T-helper 2 cell treated with Interferon-gamma antibody and Interleukin-4, amounts not matched to agents 5 μg/mL and 100 μg/mL, for 36 hours (primary cell): ENCODE measurements around the gene KRT6B.
"Not testable (repeated sequence)": the region's sequence is repeated elsewhere in the genome, so short reads cannot be mapped to it uniquely, and the experiment has no call there.

Experiments used
- DNase-seq: peaks from one replicate; pipeline ENCODE4 v3.0.0; 2021; ENCODE audit warnings: low spot score
- H3K27ac Mint-ChIP-seq: one replicate; pipeline ENCODE4 v1.8.0; 2021; ENCODE audit warnings: mild to moderate bottlenecking, mixed read lengths
- H3K27me3 Mint-ChIP-seq: one replicate; pipeline ENCODE4 v1.8.0; 2021; ENCODE audit warnings: low read depth, mixed read lengths
- H3K36me3 Mint-ChIP-seq: one replicate; pipeline ENCODE4 v1.8.0; 2021; ENCODE audit warnings: low read depth, mixed read lengths
- H3K4me1 Mint-ChIP-seq: one replicate; pipeline ENCODE4 v1.8.0; 2021; ENCODE audit warnings: low read depth, mixed read lengths
- H3K4me3 Mint-ChIP-seq: one replicate; pipeline ENCODE4 v1.8.0; 2022; ENCODE audit warnings: mild to moderate bottlenecking, moderate library complexity, mixed read lengths
- H3K9me3 Mint-ChIP-seq: one replicate; pipeline ENCODE4 v1.8.0; 2021; ENCODE audit warnings: mixed read lengths

Gene KRT6B

GRCh38 chr12:52418576-52419110 is 33.3 kb downstream of the KRT6B start:
- H3K27me3 Mint-ChIP-seq, result peaks cover 3% of the 10 kb centered on the region

GRCh38 chr12:52417740-52418139 is 34.2 kb downstream of the KRT6B start:
- Mint-ChIP-seq H3K27ac (no peak overlapping the region), H3K4me3 (no peak overlapping the region), H3K4me1 (no peaks in the 10 kb centered on the region)

More at GRCh38 chr12:52418576-52419110, 33.3 kb downstream of the KRT6B start:
- Mint-ChIP-seq H3K4me3 (no peak overlapping the region), H3K4me1 (no peaks in the 10 kb centered on the region), H3K36me3 (no peaks in the 10 kb centered on the region), H3K9me3 (no peaks in the 10 kb centered on the region), H3K27ac (no peak overlapping the region)
- DNase-seq, result no peak

GRCh38 chr12:52416795-52417194 is 35.2 kb downstream of the KRT6B start:
- DNase-seq, result no peak
- no peaks in the 10 kb centered on the region for H3K4me1 Mint-ChIP-seq
- H3K27me3 Mint-ChIP-seq, result peaks cover 3% of the 10 kb centered on the region
- H3K9me3 Mint-ChIP-seq, result no peaks in the 10 kb centered on the region
- no peak overlapping the region for H3K27ac Mint-ChIP-seq
- H3K4me3 Mint-ChIP-seq, result no peak overlapping the region
- no peaks in the 10 kb centered on the region for H3K36me3 Mint-ChIP-seq

More at GRCh38 chr12:52417740-52418139, 34.2 kb downstream of the KRT6B start:
- no peak for DNase-seq
- Mint-ChIP-seq H3K36me3 (no peaks in the 10 kb centered on the region), H3K27me3 (peaks cover 3% of the 10 kb centered on the region), H3K9me3 (no peaks in the 10 kb centered on the region)

- H3K4me3 Mint-ChIP-seq, result no peak overlapping the region
- H3K27ac Mint-ChIP-seq, result no peak overlapping the region
- H3K4me1 Mint-ChIP-seq, result no peaks in the 10 kb centered on the region
- H3K36me3 Mint-ChIP-seq, result no peaks in the 10 kb centered on the region
- peaks cover 3% of the 10 kb centered on the region for H3K27me3 Mint-ChIP-seq
- no peaks in the 10 kb centered on the region for H3K9me3 Mint-ChIP-seq
- no peak for DNase-seq
These were observed 35.8 kb downstream of the KRT6B start for GRCh38 chr12:52415870-52416750.

GRCh38 chr12:52414936-52415335 is 37.0 kb downstream of the KRT6B start:
- Mint-ChIP-seq H3K9me3 (no peaks in the 10 kb centered on the region), H3K27me3 (peaks cover 3% of the 10 kb centered on the region), H3K4me3 (no peak overlapping the region), H3K4me1 (no peaks in the 10 kb centered on the region), H3K36me3 (no peaks in the 10 kb centered on the region), H3K27ac (no peak overlapping the region)
- no peak for DNase-seq

GRCh38 chr12:52413782-52414345 is 38.1 kb downstream of the KRT6B start:
- Mint-ChIP-seq H3K27ac (no peak overlapping the region), H3K27me3 (peaks cover 3% of the 10 kb centered on the region), H3K9me3 (no peaks in the 10 kb centered on the region), H3K4me3 (no peak overlapping the region), H3K36me3 (no peaks in the 10 kb centered on the region), H3K4me1 (no peaks in the 10 kb centered on the region)
- no peak for DNase-seq

- Mint-ChIP-seq H3K27me3 (peaks cover 3% of the 10 kb centered on the region), H3K4me3 (no peak overlapping the region), H3K4me1 (no peaks in the 10 kb centered on the region), H3K9me3 (no peaks in the 10 kb centered on the region), H3K36me3 (no peaks in the 10 kb centered on the region), H3K27ac (no peak overlapping the region)
- DNase-seq, result no peak
These were observed 38.7 kb downstream of the KRT6B start for GRCh38 chr12:52413202-52413601.

GRCh38 chr12:52411815-52412214 is 40.1 kb downstream of the KRT6B start:
- H3K36me3 Mint-ChIP-seq, result no peaks in the 10 kb centered on the region
- H3K4me3 Mint-ChIP-seq, result no peak overlapping the region
- H3K9me3 Mint-ChIP-seq, result no peaks in the 10 kb centered on the region
- H3K27ac Mint-ChIP-seq, result no peak overlapping the region
- no peaks in the 10 kb centered on the region for H3K4me1 Mint-ChIP-seq
- no peak for DNase-seq
- peaks cover 3% of the 10 kb centered on the region for H3K27me3 Mint-ChIP-seq

GRCh38 chr12:52410589-52411248 is 41.2 kb downstream of the KRT6B start:
- not testable (repeated sequence) for H3K36me3 Mint-ChIP-seq, DNase-seq, H3K27ac Mint-ChIP-seq, H3K9me3 Mint-ChIP-seq, H3K27me3 Mint-ChIP-seq, H3K4me3 Mint-ChIP-seq, H3K4me1 Mint-ChIP-seq

GRCh38 chr12:52407918-52408317 is 44.0 kb downstream of the KRT6B start:
- Mint-ChIP-seq H3K36me3 (no peaks in the 10 kb centered on the region), H3K9me3 (no peaks in the 10 kb centered on the region), H3K27me3 (peaks cover 4% of the 10 kb centered on the region), H3K4me1 (no peaks in the 10 kb centered on the region), H3K4me3 (no peak overlapping the region), H3K27ac (no peak overlapping the region)
- DNase-seq, result no peak

- Mint-ChIP-seq H3K27ac (no peak within 1 kb of the TSS), H3K9me3 (no peaks in the 10 kb centered on the region)
These were observed 46.0 kb downstream of the KRT6B start, which contains the start of gene KRT82 for GRCh38 chr12:52405922-52406385. Gene KRT82 (minus strand): TSS chr12:52406335. CDS start chr12:52406277, 58 bp downstream.

GRCh38 chr12:52404951-52405350 is 47.0 kb downstream of the KRT6B start:
- H3K27ac Mint-ChIP-seq, result no peak overlapping the region
- no peak overlapping the region for H3K4me3 Mint-ChIP-seq
- H3K36me3 Mint-ChIP-seq, result no peaks in the 10 kb centered on the region
- peaks cover 6% of the 10 kb centered on the region for H3K27me3 Mint-ChIP-seq
- no peaks in the 10 kb centered on the region for H3K4me1 Mint-ChIP-seq
- no peak for DNase-seq
- H3K9me3 Mint-ChIP-seq, result no peaks in the 10 kb centered on the region

More at GRCh38 chr12:52405922-52406385, 46.0 kb downstream of the KRT6B start, which contains the start of gene KRT82:
- Mint-ChIP-seq H3K27me3 (peaks cover 6% of the 10 kb centered on the region), H3K36me3 (no peaks in the 10 kb centered on the region), H3K4me1 (no peaks in the 10 kb centered on the region), H3K4me3 (no peak within 1 kb of the TSS)
- DNase-seq, result no peak

GRCh38 chr12:52403561-52403960 is 48.4 kb downstream of the KRT6B start:
- H3K4me1 Mint-ChIP-seq, result no peaks in the 10 kb centered on the region
- H3K36me3 Mint-ChIP-seq, result no peaks in the 10 kb centered on the region
- H3K4me3 Mint-ChIP-seq, result no peak overlapping the region
- peaks cover 6% of the 10 kb centered on the region for H3K27me3 Mint-ChIP-seq
- no peaks in the 10 kb centered on the region for H3K9me3 Mint-ChIP-seq
- no peak overlapping the region for H3K27ac Mint-ChIP-seq
- no peak for DNase-seq
